ENCODE results near the gene CACNB1.
A peak's percentile ranks its signal among the peaks of the same experiment; 100 is the strongest.

Gene CACNB1

DNA sequence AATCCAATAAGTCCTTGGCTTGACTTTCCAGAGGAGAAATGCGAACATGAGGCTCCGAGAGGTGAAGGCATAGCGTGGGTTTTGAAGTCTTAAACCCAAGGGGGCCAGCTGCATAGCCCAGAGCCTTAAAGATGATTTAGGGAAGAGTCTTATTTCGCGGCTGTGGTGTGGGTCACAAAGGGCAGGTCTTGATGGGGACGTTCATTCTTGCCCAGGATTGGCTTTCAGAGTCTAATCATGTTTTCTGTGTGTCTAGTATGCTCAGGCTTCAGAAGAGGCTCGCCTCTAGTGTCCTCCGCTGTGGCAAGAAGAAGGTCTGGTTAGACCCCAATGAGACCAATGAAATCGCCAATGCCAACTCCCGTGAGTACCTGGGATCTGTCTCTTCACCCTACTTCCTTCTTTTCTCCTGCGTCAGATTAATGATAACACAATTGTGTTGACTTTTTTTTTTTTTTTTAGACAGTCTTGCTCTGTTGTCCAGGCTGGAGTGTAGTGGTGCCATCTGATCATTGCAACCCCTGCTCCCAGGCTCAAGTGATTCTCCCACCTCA, 3.6 kb upstream of the CACNB1 start:
- no peak for DNase-seq

DNA sequence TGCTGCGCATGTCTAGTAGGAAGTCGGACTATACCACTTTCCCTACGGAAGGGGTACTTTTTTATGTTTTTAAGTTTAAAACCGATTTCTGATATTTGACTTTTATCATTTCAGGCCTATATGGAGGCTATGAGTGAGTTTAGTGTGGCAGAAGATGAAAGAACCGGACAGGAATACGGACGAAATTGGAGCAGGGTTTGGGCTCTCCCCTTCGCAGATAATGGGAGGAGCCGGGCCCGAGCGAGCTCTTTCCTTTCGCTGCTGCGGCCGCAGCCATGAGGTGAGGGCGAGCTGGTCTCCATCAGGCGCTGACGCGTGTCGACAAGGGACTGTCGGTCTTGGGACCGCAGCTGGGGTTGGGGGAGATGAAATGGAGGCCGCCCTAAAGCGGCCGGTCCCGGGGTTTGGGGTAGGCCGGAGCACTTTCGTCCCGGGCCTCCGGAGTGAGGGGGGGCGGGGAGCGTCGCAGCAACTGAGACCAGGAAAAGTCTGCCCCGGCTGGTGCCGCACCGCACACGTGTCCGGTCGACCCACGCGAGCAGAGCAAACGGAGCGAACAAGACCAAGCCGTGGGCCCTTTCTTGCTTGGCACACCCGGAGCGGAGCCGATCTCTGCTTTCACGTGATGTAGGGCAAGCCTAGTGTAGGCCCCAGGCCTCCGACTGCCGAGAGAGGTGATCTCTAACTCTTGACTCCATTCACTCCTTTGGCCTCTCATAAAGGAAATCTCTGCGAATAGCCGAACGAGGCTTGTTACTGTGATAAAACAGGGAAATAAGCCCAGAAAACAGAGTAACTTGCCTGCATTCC, 2.8 kb upstream of the CACNB1 start, which contains the start of gene RPL19:
TSS of gene RPL19 (plus strand) at position 214 of the 810 bp plus-strand sequence. CDS start at position 276, 62 bp downstream.
- DNase-seq = peak; percentile 57 to 85 (median 77)

DNA sequence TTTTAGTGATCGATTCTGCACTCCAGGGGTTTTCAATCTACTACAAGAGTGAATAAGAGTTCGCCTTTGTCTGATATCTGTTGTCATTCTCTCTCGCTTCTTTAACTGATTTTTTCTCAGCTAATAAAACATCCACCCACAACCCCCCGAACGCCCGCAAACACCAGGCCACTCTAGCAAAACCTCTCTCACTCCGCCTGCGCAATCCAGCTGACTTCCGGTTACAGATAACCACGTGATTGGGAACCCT, 2.3 kb upstream of the CACNB1 start:
- DNase-seq = peak; percentile 58 to 95 (median 83)

DNA sequence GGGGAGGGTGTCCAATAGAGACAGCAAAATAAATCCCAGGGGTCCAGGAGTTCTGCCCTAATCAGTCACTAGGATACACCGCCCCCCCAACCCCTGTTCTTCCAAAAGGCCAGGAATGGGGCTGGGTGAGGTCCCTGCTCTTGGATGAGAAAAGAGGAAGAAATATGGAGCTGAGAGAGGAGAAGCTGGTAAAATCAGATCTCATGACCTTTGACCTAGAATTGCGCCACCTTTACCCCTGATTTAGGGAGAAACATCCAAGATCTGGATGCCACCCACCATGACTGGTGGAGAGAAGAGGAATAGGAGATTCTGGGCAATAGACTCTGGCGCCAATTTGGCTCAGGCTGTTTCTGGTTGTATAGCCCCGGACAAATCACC, 707 bp upstream of the CACNB1 start:
- no peak for DNase-seq

DNA sequence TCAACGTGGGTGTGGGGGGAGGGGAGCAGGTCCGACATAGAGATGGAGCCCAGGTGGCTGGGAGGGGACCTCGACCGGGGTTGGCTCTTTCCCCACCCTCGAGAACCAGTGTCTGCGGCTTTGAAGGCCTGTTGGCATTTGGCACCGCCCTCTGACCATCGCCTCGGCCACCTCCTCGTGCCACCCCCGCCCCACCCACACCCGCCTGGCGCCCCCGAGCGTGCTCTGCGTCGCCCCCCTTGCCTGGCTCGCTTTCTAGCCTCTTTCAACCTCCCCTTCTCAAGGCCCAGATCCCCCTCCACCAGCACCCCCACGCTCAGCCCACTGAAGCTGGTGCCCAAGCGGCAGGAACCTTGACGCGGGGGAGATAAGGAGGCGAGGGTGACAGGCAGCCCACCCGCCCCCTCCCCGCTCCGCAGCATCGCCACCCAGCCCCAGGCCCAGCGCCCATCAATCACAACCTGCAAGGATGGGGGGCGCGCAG, 619 bp downstream of the CACNB1 start:
- peak in 1 of 5 experiments; percentile 30 for DNase-seq

DNA sequence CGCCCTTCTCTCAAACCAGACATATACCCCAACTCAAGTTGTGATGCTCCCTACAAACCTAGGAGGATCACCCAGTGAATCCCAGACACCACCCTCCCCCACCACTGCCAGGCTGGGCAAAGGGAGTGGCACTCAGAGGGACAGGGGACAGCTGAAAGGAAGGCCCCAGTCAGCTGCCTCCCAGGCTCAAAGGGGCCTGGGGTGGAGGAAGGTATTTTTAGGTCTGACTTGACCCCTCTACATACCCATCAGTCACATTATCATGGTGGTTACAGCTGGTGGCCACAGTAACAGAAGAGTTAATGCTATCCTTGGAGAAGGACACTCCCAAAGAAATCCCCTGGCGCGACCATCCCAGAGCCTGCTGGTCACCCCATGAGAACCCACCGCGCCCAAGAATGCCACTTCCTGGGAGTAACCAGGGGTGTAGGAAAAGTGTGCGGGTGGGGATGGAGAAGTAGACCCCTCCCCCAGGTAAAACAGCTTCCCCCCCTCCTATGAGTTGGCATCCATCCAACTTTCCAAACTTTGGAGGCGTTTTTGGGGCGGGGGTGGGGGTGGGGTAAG, 1.1 kb downstream of the CACNB1 start:
- no peak for DNase-seq

DNA sequence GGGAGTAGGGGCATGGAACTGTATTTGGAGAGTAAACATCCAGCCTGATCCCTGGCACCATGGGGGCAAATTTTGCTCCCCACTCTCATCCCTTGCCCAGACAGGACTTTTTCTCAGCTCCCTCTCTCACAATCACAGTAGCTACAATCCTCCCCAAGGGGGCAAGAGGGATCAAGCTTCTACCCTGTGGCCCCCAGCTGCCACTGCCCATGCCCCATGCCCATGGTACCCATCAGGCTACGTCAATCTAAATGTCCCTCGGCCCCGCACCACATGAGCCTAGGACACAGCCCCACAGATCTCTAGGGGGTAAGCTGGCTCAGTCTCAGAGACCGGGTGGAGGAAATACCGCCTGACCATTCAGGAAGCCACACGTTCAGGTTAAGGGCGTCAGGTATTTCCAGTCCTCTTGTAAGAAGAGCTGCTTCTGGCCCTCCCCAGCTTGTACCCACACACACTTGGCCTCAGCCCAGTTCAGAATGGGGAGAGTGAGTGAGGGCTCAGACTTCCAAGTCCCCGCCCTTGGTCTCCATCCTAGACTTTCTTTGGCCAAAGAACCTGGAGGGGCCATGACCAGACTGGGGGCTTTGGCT, 1.8 kb downstream of the CACNB1 start:
- DNase-seq = peak in 2 of 5 experiments; percentile 32 to 44

DNA sequence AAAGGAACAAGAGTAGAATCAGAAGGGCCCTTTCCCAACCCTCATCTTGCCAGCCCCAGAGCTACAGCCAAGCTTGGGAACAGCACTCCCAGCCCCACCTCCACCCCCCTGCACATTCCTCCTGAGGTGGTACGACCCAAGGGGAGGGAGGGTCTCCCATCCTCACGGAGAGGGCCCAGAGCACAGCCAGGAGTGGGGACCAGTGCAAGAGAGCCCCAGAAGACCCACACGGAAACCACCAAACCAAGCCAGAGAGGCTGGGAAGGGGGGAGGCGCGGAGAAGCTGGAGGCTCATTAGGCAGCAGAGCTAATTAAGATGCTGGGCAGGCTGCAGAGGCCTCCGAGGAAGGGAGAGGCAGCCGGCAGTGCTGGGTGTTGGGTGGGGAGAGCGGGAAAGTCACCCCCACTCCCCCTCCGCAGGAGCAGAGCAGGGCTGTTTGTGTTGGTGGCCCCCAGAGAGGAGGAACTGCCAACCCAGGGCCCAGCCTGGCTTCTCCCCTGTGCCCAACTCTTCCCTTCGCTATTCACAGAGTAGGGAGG, 2.4 kb downstream of the CACNB1 start:
- no peak for DNase-seq

DNA sequence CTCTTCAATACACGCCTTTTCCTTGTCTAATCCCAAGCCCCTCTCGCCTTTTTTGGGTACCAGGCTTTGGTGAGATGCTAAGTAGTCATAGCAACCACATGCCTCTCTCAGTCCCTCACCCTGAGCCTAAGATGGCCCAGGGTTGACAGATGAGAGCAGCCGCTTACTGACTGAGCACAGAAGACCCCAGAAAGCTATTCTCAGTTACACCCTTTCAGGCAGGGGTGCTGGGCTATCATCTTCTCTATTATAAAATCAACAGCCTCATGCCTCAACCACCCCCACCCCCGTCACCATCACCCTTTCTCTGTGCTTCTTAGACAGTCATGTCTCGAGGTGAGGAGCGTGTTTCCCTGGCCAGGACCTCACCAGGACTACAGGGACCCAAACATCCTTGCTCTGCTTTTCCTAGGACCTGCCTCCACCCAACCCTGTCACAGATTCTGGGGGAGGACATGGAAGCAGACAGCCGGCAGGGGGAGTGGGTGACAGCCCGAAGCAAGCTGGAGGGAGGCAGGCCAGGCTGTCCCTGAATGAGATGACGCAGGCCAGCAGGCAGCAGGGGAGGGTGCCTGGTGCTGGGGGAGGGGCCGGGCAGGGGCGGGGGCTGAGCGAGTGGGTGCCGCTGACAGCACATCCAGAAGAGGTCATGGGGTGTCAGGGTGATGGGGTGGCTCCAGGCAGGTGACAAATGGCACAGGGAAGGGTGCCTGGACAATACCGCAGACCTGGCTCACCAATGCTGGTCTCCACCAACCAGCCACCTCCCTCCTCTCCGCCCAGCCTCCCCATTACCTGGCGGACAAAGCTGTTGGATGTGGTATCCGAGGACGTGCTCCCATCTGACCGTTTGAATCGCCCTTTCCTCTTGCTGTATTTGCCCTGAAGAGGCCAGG, 3.1 kb downstream of the CACNB1 start:
- no peak for DNase-seq

DNA sequence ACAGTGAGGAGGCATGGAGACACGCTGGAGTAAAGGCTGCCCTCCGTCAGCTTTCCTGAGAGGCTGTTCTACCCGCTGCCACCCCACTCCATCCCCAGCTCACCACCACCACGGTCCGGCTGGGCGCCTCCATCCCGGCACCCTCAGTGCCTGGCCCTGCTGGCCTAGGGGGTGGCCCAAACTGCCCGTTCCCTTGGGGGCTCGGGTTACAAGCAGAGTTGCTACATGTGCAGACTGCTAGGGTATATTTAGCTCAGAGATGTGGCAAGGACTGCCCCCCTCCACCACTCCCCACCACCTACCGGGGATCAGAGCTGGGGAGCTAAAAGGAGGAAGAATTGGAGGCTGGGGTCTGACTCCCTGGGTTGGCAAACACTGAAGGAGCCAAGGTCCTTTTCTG, 4.1 kb downstream of the CACNB1 start:
- DNase-seq = no peak

DNA sequence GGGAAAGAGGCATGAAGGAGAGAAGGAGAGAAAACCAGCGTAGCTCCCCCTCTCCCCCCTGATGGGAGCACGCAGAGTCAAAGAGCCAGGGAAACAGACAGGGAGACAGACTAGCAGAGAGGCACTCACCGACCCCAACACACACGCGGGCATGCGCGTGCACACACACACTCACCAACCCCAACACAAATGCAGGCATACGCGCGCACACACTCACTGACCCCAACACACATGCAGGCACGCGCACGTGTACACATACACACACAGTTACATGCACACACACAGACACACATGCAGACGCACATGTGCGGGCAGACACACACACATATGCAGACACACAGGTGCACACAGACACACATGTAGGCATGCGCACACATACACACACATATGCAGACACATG, 4.6 kb downstream of the CACNB1 start:
- no peak for DNase-seq

DNA sequence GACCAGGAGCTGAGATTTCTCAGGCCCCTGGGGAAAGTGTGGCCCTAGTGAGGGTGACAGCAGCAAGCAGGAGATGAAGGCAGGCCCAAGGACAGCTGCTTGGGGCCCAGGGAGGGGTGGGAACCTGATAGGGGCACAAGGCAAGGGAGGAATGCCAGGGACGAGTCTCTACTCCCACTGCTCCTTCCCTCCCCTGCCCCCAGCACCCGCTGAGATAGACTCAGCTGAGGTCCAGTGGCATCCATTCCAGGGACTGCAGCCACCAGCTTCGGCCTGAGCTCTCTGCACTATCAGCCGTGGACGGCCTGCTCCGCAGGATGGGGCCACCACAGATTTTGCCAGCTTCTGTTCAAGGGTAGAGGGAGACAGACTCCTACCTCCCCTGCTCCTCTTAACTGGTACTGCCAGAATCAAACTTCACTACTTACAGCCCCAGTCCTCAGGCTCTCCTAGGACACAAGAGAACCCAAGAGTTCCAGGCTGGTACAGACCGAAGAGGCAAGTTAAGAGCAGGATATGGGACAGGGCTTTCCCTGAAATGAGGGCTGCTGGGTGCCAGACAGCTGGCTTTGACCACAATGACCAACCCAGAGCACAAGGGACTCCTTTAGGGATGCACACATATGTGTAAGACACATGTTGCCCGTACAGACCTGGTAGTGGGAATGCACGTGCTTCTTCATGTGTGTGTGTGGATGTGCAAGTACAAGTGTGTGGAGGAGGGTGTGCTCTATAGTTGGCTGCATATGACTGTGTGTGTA, 5.5 kb downstream of the CACNB1 start:
- DNase-seq = no peak

DNA sequence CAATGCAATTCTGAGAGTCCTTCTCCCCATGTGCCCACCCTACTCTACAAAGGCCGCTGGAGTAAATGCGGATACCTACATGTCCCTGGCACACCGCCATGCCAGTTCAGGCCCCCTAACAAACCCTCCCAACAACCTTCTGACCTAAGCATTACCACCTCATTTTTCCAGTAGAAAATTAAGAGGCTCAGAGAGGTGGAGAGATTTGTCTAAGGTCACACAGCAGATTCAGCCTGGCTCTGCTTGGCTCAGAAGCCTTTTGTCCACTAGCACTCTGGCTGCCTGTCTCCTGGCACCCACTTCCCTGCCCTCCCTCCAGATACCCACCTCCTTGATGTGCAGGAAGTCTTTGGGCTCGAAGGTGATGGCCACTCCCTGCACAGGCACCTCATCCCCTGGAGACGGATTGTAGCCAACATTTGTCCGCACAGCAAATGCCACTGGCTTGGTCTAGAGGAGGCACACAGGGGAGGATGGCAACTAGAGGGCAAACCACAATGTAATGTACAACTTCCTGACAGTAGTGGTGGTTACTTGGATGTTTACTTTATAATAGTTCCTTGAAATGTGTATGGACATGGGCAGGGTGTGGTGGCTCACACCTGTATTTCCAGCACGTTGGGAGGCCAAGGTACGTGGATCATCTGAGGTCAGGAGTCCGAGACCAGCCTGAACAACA, 10.2 kb downstream of the CACNB1 start:
- DNase-seq = no peak

DNA sequence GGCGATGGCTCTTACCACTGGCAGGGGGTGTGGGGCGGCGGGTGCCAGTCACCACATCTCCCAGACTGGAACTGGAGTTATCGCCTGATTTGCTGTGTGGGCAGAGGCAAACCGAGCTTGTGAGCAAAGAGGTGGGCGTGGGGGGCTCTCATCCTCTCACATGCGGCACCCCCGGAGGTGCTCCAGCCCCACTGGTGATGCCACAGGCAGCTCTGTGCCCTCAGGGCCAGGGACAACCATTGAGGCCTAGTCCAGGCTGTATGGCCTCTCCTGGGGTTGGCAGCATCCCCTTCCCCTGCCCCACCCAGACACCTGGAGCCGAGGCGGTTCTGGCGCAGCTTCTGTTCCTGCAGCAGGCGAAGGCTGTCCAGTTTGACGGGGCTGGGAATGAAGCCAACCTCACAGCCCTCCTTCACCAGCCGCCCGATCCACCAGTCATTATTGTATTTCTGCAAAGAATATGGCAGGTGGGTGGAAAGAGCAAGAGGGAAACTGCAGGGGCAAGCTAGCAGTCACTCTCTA, 10.9 kb downstream of the CACNB1 start:
- no peak for DNase-seq

DNA sequence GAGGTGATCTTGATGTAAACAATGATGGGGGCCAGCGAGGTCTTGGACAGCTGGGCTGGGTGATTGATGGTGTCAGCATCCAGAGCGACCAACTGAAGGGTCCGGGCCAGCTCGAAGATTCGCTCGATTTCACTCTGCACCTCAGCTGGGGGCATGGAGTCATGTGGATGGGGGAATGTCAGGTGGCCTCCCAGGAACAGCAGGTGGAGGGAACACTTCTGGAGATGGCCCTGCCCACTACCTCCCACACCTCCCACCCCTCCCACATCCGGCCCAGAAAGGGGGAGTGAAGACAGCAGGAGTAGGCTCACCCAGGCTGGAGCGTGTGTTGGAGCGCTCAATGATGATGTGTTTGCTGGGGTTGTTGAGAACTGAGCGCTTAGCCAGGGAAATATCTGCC, 13.7 kb downstream of the CACNB1 start:
- no peak for DNase-seq

DNA sequence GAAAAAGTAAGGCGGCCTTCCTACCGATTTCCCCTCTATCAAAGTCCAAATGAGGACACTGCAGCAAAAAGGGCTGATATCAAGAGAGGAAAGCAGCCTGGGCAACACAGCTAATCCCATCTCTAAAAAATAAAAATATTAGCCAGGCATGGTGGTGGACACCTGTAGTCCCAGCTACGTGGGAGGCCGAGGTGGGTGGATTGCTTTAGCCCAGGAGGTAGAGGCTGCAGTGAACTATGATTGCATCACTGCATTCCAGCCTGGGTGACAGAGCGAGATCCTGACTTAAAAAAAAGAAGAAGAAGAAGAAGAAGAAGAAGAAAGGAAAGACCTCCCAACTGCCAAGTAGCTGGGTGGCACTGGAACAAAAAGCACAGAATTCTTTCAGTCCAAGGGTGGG, 14.4 kb downstream of the CACNB1 start:
- no peak for DNase-seq

DNA sequence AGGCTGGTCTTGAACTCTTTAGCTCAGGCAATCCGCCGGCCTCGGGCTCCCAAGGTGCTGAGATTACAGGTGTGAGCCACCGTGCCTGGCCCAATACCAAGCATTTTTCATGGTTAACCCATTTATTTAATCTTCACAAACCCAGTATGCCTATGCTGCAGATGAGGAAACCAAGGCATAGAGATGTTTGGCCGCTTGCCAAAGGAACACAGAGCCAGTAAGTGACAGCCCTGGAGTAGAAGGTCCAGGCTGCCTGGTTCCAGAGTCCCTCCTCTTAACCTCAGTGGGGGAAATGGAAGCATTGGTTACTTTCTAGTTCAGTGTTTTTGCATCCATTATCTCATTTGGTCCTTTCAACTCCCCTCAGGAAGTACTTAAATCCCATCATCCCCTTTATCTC, 16.2 kb downstream of the CACNB1 start:
- DNase-seq = no peak

DNA sequence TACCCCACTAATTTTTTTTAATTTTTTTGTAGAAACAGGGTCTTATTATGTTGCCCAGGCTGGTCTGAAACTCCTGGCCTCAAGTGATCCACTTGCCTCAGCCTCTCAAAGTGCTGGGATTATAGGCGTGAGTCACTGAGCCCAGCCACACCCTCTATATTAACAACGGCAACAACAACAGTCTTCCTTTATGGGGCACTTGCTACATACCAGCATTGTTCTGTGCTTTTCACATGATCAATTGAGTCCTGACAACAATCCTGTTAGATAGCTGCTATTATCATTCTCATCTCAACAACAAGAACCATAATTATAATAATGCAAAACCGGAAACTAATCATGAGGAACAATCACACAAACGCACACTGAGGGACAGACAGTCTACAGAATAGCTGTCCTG, 18.9 kb downstream of the CACNB1 start:
- no peak for DNase-seq

DNA sequence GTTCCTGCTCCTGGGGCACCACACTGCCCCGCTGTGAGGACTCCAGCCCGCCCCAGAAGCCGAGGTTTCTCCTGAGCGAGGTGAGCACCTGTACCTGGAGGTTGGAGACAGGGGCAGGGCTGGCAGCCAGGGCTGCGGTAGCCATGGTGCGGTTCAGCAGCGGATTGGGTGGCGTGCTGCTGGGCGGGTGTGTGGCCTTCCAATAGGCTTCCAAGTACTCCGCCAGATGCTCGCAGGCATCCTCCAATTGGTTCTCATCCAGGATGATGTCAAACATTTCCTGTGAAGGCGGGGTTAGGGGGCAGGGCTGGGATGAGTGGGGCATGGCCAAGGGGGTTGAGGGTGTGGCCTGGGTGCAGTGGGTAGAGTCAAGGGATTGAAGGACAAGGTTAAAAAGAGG, 20.2 kb downstream of the CACNB1 start:
- peak in 1 of 5 experiments; percentile 24 for DNase-seq

DNA sequence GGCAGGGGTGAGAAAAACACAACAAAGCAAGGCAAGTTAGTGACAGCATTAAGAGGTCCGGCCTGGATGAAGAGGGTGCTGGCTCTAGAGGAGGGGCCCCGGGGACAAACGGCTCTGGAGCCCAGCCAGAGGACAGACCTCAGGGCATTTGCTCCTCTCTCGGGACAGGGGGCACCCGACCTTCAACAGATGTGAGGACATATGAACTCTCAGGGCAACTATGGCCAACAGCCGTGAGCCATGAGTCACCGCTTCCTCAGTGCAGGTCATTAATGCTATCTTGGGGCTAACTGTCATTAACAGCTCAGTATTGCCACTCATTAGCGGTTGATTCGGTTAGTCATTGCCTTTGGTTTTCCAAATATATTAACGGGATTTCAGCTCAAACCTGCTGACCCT, 21.8 kb downstream of the CACNB1 start:
- DNase-seq = no peak

Data from T-helper 2 cell (primary cell).